RWPE1 (cell line): ENCODE measurements around the gene SDK2.

Source experiments
- CTCF ChIA-PET: fragments of 350-600 bp; sonication (Branson Sonifier 250); formaldehyde crosslinking; extraction: SDS; loops from one replicate; lab custom pipeline; 2021; lab: Yijun Ruan, JAX
- POLR2A ChIA-PET: fragments of 400-600 bp; formaldehyde crosslinking; extraction: SDS; loops from one replicate; lab custom pipeline; 2020; ENCODE audit warnings: antibody characterized with exemption; ENCODE audit not compliant: low non-redundant PET; lab: Yijun Ruan, JAX
- DNase-seq: peaks from one replicate; pipeline ENCODE4 v3.0.0; 2012; ENCODE audit warnings: low spot score
- H3K27ac ChIP-seq: fragments of 450-650 bp; 2 replicates; pipeline ENCODE4 v1.5.1; 2017
- CTCF ChIP-seq: fragments of 450-650 bp; conservative IDR thresholded peaks from 2 replicates; pipeline ENCODE4 v1.5.1; 2017; ENCODE audit warnings: low read depth, mild to moderate bottlenecking

Gene SDK2

GRCh38 chr17:73288534-73289302 is 355.5 kb downstream of the SDK2 start:
- ChIA-PET CTCF (no interaction called here), POLR2A (no interaction called here)
- no peak for TF ChIP-seq CTCF
- no peak for DNase-seq
- H3K27ac ChIP-seq: peak overlapping the region; percentile 68

DNA sequence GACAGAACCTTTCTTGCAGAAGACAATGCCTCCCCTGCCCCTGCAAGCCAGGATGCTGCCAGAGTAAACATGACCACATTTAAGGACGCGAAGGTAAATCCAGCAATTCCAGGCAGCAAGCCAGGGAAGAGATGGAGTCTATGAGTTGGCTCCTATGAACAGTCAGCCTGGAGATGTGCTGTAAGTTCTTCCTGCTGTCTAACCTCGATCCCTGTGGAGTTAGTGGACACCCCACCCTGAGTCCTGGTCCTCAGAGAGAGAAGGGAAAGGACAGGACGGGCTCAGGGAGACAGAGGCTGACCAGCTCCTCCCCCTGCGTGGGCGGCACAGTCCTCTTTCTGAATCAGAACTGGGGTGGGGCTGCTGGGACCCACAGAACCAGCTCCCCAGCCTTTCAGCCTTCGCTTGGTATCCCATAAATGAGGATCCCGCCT is 357.4 kb downstream of the SDK2 start:
- H3K27ac ChIP-seq: peak overlapping the region; percentile 68
- TF ChIP-seq CTCF: no peak
- POLR2A ChIA-PET: no interaction called here
- peak; percentile 64 for DNase-seq
- CTCF ChIA-PET: interaction anchor here (0.6 to 0.8 kb wide), 2 partner anchors 83 to 138 kb away, joined by 3 to 4 read pairs; no protein-coding TSS in a partner anchor

GRCh38 chr17:73285916-73286862 is 358.1 kb downstream of the SDK2 start:
- H3K27ac ChIP-seq: peak overlapping the region; percentile 68
- POLR2A ChIA-PET: no interaction called here
- CTCF ChIA-PET: interaction anchor here (0.6 to 0.8 kb wide), 2 partner anchors 84 to 138 kb away, joined by 3 to 4 read pairs; no protein-coding TSS in a partner anchor
- DNase-seq: no peak
- no peak for TF ChIP-seq CTCF

DNA sequence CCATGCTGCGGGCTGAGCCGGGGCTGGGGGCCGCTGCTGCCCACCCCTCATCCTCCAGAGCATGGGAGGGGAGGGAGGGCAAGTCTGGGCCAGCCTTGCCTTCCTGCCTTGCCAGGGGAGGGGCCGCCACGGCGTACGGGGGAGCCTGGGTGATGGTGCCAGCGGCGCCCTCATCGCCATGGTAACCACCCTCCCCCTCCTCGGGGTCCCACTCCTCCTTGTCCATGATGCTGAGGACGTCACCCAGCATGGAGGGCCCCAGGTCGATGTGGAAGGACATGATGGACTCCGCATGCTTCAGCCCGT is 358.7 kb downstream of the SDK2 start:
- CTCF ChIA-PET: no interaction called here
- no peak for DNase-seq
- POLR2A ChIA-PET: no interaction called here
- H3K27ac ChIP-seq: peak overlapping the region; percentile 68
- no peak for TF ChIP-seq CTCF

DNA sequence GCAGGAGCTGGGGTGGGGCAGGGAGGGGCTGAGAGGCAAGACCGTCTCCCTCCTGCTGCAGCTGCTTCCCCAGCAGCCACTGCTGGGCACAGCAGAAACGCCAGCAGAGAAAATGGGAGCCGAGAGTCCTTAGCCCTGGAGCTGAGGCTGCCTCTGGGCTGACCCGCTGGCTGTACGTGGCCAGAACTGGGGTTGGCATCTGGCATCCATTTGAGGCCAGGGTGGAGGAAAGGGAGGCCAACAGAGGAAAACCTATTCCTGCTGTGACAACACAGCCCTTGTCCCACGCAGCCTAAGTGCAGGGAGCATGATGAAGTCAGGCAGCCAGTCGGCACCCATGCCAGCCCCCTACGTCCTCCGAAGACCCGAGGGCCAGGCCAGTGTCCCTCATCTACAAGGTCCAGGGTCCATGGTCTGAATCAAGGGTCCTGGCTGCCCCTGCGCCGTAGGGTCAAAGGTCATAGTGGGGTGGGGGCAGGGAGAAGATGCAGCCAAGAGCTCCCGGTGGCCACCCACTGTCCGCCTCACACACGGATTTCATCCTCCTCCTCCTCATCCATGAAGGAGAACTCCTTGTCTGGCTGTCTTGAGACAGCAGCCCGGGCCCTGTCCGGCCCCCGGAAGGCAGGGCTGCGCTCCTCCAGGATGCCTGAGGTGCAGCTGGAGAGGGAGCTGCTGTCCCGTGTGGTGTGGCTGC is 359.2 kb downstream of the SDK2 start:
- ChIA-PET POLR2A (no interaction called here), CTCF (no interaction called here)
- peak overlapping the region; percentile 68 for H3K27ac ChIP-seq

More for the DNA sequence above, 359.2 kb downstream of the SDK2 start:
- TF ChIP-seq CTCF: no peak
- no peak for DNase-seq
